Thoracic aorta (tissue), 2 donors: ENCODE data around the gene MRGPRX2. TPM values are rescaled to one million over a fixed set of nuclear protein-coding genes. Genes with fewer than 3 reads are reported as not detected.

ENCODE experiments used
- ATAC-seq: fragments of 150-250 bp; one replicate; pipeline ENCODE4 v1.8.0; 2017; ENCODE audit warnings: low read depth; ENCODE audit not compliant: insufficient number of reproducible peaks, low FRiP score
- DNase-seq: peaks from one replicate; pipeline ENCODE4 v3.0.0-alpha.2; 2020; ENCODE audit warnings: low spot score
- H3K27ac ChIP-seq, 2 donors: fragments of 200-600 bp; sonication (generic); 1 replicate in 1 of 2; 2 replicates in 1 of 2; pipeline ENCODE4 v1.5.1; 2016; ENCODE audit warnings: mild to moderate bottlenecking in 2 of 2, moderate library complexity in 2 of 2
- H3K27me3 ChIP-seq: fragments of 200-600 bp; sonication (generic); replicated peaks from 2 replicates; pipeline ENCODE4 v1.6.0; 2016; ENCODE audit warnings: mild to moderate bottlenecking; ENCODE audit not compliant: insufficient read depth
- H3K36me3 ChIP-seq: fragments of 200-600 bp; sonication (generic); one replicate; pipeline ENCODE4 v1.5.1; 2016
- H3K4me1 ChIP-seq, 2 donors: fragments of 200-600 bp; sonication (generic); 1 replicate in 1 of 2; 2 replicates in 1 of 2; pipeline versions ENCODE4 v1.5.1 to v1.6.0; 2016; ENCODE audit warnings: low read depth in 2 of 2, mild to moderate bottlenecking in 1 of 2; ENCODE audit not compliant: control insufficient read depth in 1 of 2
- H3K4me3 ChIP-seq: fragments of 200-600 bp; sonication (generic); 2 replicates; pipeline ENCODE4 v1.5.1; 2016; ENCODE audit warnings: mild to moderate bottlenecking
- H3K9me3 ChIP-seq: fragments of 200-600 bp; sonication (generic); 2 replicates; pipeline ENCODE4 v1.5.1; 2016
- CTCF ChIP-seq: fragments of 200-600 bp; sonication (generic); IDR thresholded peaks from one replicate; pipeline ENCODE4 v1.5.1; 2019; ENCODE audit warnings: antibody characterized with exemption
- total RNA-seq, 2 donors: library from RNA; depleted of rRNA; stranded (reverse); fragments of >200 nt; gene quantifications; one replicate each; pipeline versions ENCODE4 v1.1.0 to v1.2.3, GENCODE V29; 2016

Gene MRGPRX2
- total RNA-seq, 2 donors from 2014 or later: 0.27 TPM; not detected in 1

DNA sequence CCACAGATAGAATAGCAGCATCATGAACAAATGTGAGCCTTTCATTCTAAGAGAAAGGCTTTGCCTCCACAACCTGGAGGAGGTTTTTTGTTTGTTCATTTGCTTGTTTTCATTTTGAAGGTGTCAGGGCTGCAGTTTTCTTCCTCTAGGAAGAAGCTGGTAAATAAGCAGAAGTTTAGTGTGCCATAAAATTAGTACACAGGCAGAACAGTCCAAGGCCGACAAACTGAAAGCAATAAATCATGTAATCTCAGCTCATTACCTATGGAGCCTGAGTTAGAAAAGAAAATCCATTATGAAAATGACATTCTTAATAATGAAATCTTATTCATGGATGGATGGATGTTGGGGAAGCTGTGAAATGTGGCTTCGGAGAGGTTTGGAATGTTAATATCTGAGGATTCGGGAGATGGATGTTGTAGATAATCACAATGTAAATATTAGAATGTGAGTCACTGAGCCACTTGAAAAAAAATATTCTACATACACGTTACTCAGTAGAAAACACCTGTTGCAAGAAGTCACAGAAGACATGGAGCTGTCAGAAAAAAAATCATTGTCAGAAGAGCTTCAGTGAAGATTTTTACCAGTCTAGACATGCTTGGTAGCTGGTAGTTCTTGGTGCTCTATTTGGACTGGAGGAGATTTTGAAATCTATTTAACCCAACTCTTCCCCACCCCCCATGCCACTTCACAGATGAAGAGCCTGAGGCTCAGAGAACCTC, 41.4 kb upstream of the MRGPRX2 start:
- no peaks in the 10 kb centered on the region for H3K4me1 ChIP-seq
- no peak overlapping the region for H3K27ac ChIP-seq
- H3K27me3 ChIP-seq: no peaks in the 10 kb centered on the region
- no peaks in the 10 kb centered on the region for H3K9me3 ChIP-seq
- no peaks in the 10 kb centered on the region for H3K36me3 ChIP-seq
- TF ChIP-seq CTCF: no peak
- no peak for DNase-seq
- no peak for ATAC-seq
- no peak overlapping the region for H3K4me3 ChIP-seq

GRCh38 chr11:19100885-19101284, 40.4 kb upstream of the MRGPRX2 start:
- H3K9me3 ChIP-seq: no peaks in the 10 kb centered on the region
- ATAC-seq: no peak
- H3K27me3 ChIP-seq: no peaks in the 10 kb centered on the region
- TF ChIP-seq CTCF: no peak
- H3K27ac ChIP-seq: no peak overlapping the region
- no peak for DNase-seq
- H3K4me1 ChIP-seq: no peaks in the 10 kb centered on the region
- H3K36me3 ChIP-seq: no peaks in the 10 kb centered on the region
- no peak overlapping the region for H3K4me3 ChIP-seq

GRCh38 chr11:19099093-19099492, 38.6 kb upstream of the MRGPRX2 start:
- DNase-seq: no peak
- no peaks in the 10 kb centered on the region for H3K4me1 ChIP-seq
- no peak overlapping the region for H3K27ac ChIP-seq
- H3K9me3 ChIP-seq: no peaks in the 10 kb centered on the region
- no peak overlapping the region for H3K4me3 ChIP-seq
- no peak for ATAC-seq
- H3K36me3 ChIP-seq: no peaks in the 10 kb centered on the region
- H3K27me3 ChIP-seq: no peaks in the 10 kb centered on the region
- TF ChIP-seq CTCF: no peak

DNA sequence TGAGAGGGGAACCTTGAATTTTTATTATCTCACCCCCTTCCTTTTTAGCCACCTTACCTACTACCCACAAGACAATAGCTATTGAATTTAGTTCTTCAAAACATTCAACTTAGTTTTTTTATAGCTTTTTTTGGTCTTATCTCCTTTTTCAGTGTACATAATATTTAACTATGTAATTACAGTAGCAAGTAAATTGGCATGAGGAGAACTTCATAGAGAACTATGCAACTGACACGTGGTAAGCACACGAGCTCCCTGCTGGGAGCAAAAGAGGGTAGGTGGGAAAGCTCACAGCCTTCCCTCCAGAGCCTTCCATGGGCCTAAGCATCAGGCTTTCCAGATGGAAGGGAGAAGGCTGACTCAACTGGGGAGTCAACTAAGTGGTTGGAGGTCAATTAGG, 34.3 kb upstream of the MRGPRX2 start:
- Histone ChIP-seq H3K36me3 (no peaks in the 10 kb centered on the region), H3K4me1 (no peaks in the 10 kb centered on the region), H3K9me3 (no peaks in the 10 kb centered on the region), H3K27ac (no peak overlapping the region), H3K27me3 (no peaks in the 10 kb centered on the region), H3K4me3 (no peak overlapping the region)
- DNase-seq (no peak), ATAC-seq (no peak)
- no peak for TF ChIP-seq CTCF

DNA sequence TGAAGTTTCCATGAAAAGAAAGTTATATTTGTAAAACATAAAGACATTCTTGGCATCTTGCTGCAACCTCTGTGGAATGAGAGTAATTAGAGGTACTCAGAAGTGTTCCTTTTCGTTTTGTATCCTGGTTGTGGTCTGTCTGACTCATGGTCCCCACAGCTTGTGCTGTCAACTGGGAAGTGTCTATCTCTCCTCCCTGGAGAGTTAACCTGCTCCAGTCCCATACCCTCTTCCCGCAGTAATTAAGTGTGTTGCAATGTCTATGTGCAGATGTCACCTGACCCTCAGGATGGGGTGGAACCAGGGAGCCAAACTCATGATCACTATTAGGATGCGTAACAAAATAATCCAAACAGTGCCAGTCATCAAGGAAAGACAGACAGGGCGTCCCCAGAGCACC, 33.5 kb upstream of the MRGPRX2 start:
- H3K9me3 ChIP-seq: no peaks in the 10 kb centered on the region
- no peak for DNase-seq
- no peak for TF ChIP-seq CTCF
- H3K4me3 ChIP-seq: no peak overlapping the region
- H3K27me3 ChIP-seq: no peaks in the 10 kb centered on the region
- no peaks in the 10 kb centered on the region for H3K36me3 ChIP-seq
- no peaks in the 10 kb centered on the region for H3K4me1 ChIP-seq
- H3K27ac ChIP-seq: no peak overlapping the region
- ATAC-seq: no peak
